ENCODE results near the gene TTR.

- TF ChIP-seq CTCF (conservative IDR thresholded peaks at IDR 0.05; ENCODE audit: low read depth in 2 of 2): no peak
- TF ChIP-seq EZH2phosphoT487 (IDR thresholded peaks at IDR 0.05; ENCODE audit: unreplicated experiment): no peak
- TF ChIP-seq ETS1 (IDR thresholded peaks at IDR 0.05): no peak
- no peak for TF ChIP-seq CREB1 (CRISPR knock-in tag; IDR thresholded peaks at IDR 0.05; ENCODE audit: low read depth)
- no peak for TF ChIP-seq POLR2AphosphoS5 (IDR thresholded peaks at IDR 0.05; ENCODE audit: low read depth)
- no peak for TF ChIP-seq EZH2 (IDR thresholded peaks at IDR 0.05; ENCODE audit: low read depth, unreplicated experiment)
- no peak for TF ChIP-seq JUNB (IDR thresholded peaks at IDR 0.05; ENCODE audit: unreplicated experiment)
- no peak for TF ChIP-seq REST (IDR thresholded peaks at IDR 0.05; ENCODE audit: unreplicated experiment)
Measured at GRCh38 chr18:31585991-31586390, 5.7 kb upstream of the TTR start.
